ENCODE results near the gene MAOB. TPM values are rescaled to one million over a fixed set of nuclear protein-coding genes. Genes with fewer than 3 reads are reported as not detected.

The MAOB gene
- total RNA-seq, 1 experiment from 2014 or later: 0.74 TPM

- TF ChIP-seq FOXP4 (CRISPR knock-in tag; IDR thresholded peaks at IDR 0.05): no peak
- no peak for TF ChIP-seq GRHL2 (CRISPR knock-in tag; IDR thresholded peaks at IDR 0.05; ENCODE audit: insufficient replicate concordance, severe bottlenecking)
- no peak for TF ChIP-seq EMX1 (CRISPR knock-in tag; IDR thresholded peaks at IDR 0.05)
- no peak for TF ChIP-seq SMAD4 (CRISPR knock-in tag; IDR thresholded peaks at IDR 0.05)
- no peak for TF ChIP-seq ETV6 (CRISPR knock-in tag; IDR thresholded peaks at IDR 0.05)
Measured at GRCh38 chrX:43822014-43822413, 60.2 kb downstream of the MAOB start (continued).

- H3K9me3 Mint-ChIP-seq: no peaks in the 10 kb centered on the region
- H3K27me3 Mint-ChIP-seq (ENCODE audit: low read depth): no peaks in the 10 kb centered on the region; the same call in 1 of the 2 replicates
- no peak for DNase-seq (ENCODE audit: low spot score)
- no peak for ATAC-seq
- no peak overlapping the region for H3K27ac Mint-ChIP-seq
- ChIA-PET CTCF (no interaction called here), POLR2A (no interaction called here)
- no peaks in the 10 kb centered on the region for H3K36me3 Mint-ChIP-seq
- H3K4me1 Mint-ChIP-seq: no peaks in the 10 kb centered on the region
- TF ChIP-seq ZNF396 (CRISPR knock-in tag; IDR thresholded peaks at IDR 0.05; ENCODE audit: borderline replicate concordance) (no peak), ATF3 (CRISPR knock-in tag; conservative IDR thresholded peaks at IDR 0.05) (no peak), ZNF121 (CRISPR knock-in tag; IDR thresholded peaks at IDR 0.05) (no peak), ATF6 (CRISPR knock-in tag; IDR thresholded peaks at IDR 0.05) (no peak), ZMAT4 (CRISPR knock-in tag; IDR thresholded peaks at IDR 0.05) (no peak), ZNF512 (CRISPR knock-in tag; IDR thresholded peaks at IDR 0.05; ENCODE audit: borderline replicate concordance) (no peak), MXD4 (CRISPR knock-in tag; IDR thresholded peaks at IDR 0.05; ENCODE audit: borderline replicate concordance) (no peak), TEAD4 (CRISPR knock-in tag; IDR thresholded peaks at IDR 0.05) (no peak), CREB1 (CRISPR knock-in tag; IDR thresholded peaks at IDR 0.05) (no peak), ESRRA (CRISPR knock-in tag; IDR thresholded peaks at IDR 0.05; ENCODE audit: borderline replicate concordance) (no peak), ZNF138 (CRISPR knock-in tag; conservative IDR thresholded peaks at IDR 0.05) (no peak)
- H3K4me3 Mint-ChIP-seq: no peak overlapping the region
Measured at GRCh38 chrX:43817444-43817843, 64.8 kb downstream of the MAOB start.

- Mint-ChIP-seq H3K27ac (no peak overlapping the region), H3K36me3 (no peaks in the 10 kb centered on the region), H3K4me1 (no peaks in the 10 kb centered on the region), H3K4me3 (no peak overlapping the region), H3K27me3 (ENCODE audit: low read depth) (no peaks in the 10 kb centered on the region), H3K9me3 (no peaks in the 10 kb centered on the region)
- CTCF ChIA-PET: no interaction called here
- POLR2A ChIA-PET: no interaction called here
- DNase-seq (ENCODE audit: low spot score) (no peak), ATAC-seq (no peak)
- TF ChIP-seq ZNF532 (CRISPR knock-in tag; IDR thresholded peaks at IDR 0.05; ENCODE audit: borderline replicate concordance) (no peak), GABPB1 (CRISPR knock-in tag; IDR thresholded peaks at IDR 0.05) (no peak), AFF4 (CRISPR knock-in tag; IDR thresholded peaks at IDR 0.05; ENCODE audit: borderline replicate concordance) (no peak), NR3C1 (CRISPR knock-in tag; conservative IDR thresholded peaks at IDR 0.05; ENCODE audit: low read depth) (no peak), RORB (CRISPR knock-in tag; IDR thresholded peaks at IDR 0.05) (no peak)
Measured at GRCh38 chrX:43815209-43815608, 67.0 kb downstream of the MAOB start.
